Sigmoid colon (tissue), 7 donors: ENCODE measurements around the gene FYN. TPM values are rescaled to one million over a fixed set of nuclear protein-coding genes. Genes with fewer than 3 reads are reported as not detected.

ENCODE experiments used
- DNase-seq: peaks from one replicate; pipeline ENCODE4 v3.0.0-alpha.2; 2019
- H3K27ac ChIP-seq, 4 donors: fragments of 200-600 bp; sonication (generic); one replicate each; pipeline ENCODE4 v1.5.1; 2016 to 2019; ENCODE audit warnings: mild to moderate bottlenecking in 1 of 4
- H3K27me3 ChIP-seq, 3 donors: fragments of 200-600 bp; sonication (generic); one replicate each; pipeline ENCODE4 v1.5.1; 2019; ENCODE audit warnings: mild to moderate bottlenecking in 1 of 3
- H3K36me3 ChIP-seq, 4 donors: fragments of 200-600 bp; sonication (generic); one replicate each; pipeline ENCODE4 v1.5.1; 2016 to 2019
- H3K4me1 ChIP-seq, 4 donors: fragments of 200-600 bp; sonication (generic); one replicate each; pipeline ENCODE4 v1.5.1; 2017 to 2019
- H3K4me3 ChIP-seq, 4 donors: fragments of 200-600 bp; sonication (generic); one replicate each; pipeline ENCODE4 v1.5.1; 2017 to 2019; ENCODE audit warnings: mild to moderate bottlenecking in 2 of 4, moderate library complexity in 1 of 4
- H3K9me3 ChIP-seq, 4 donors: fragments of 200-600 bp in 3 of 4; sonication (generic) in 3 of 4; one replicate each; pipeline versions ENCODE4 v1.5.1 to v1.6.1; 2013 to 2019
- EP300 ChIP-seq, 4 donors: sonication (generic); formaldehyde crosslinking; IDR thresholded peaks; one replicate each; pipeline ENCODE4 v1.6.1; 2017; ENCODE audit warnings: antibody characterized with exemption in 4 of 4
- POLR2A ChIP-seq, 2 donors: fragments of 450-650 bp; IDR thresholded peaks; one replicate each; pipeline ENCODE4 v1.6.1; 2016; ENCODE audit warnings: antibody characterized with exemption in 2 of 2, mild to moderate bottlenecking in 2 of 2, moderate library complexity in 2 of 2
- POLR2AphosphoS5 ChIP-seq, 4 donors: sonication (generic); formaldehyde crosslinking; IDR thresholded peaks; one replicate each; pipeline ENCODE4 v1.6.1; 2017; ENCODE audit warnings: antibody characterized with exemption in 4 of 4
- WGBS, 2 donors: extraction: QIAGEN DNeasy Blood & Tissue Kit; methylation state at CpG; one replicate each; pipeline ENCODE4 v1.1.7; 2013; 5-methylcytosine and 5-hydroxymethylcytosine counted together
- intact Hi-C: fragments of 100-400 bp; cut with DNase I; formaldehyde crosslinking; loops from one replicate; pipeline ENCODE4 v1.15.1; 2023
- polyA plus RNA-seq, 3 donors: library from polyadenylated mRNA; stranded (reverse); fragments of 200-250 nt; gene quantifications; one replicate each; pipeline ENCODE4 v1.2.3, GENCODE V29; 2013
- total RNA-seq, 4 donors: library from RNA; depleted of rRNA; stranded (reverse); fragments of >200 nt; gene quantifications; one replicate each; pipeline ENCODE4 v1.1.0, GENCODE V29; 2016
- TF ChIP-seq, protein P1 (sequence below), 4 experiments: fragments of 450-650 bp in 3 of 4; fragments of 200-600 bp in 1 of 4; IDR thresholded peaks; one replicate each; pipeline ENCODE4 v1.5.1; 2016 to 2019; ENCODE audit warnings: antibody characterized with exemption in 4 of 4, mild to moderate bottlenecking in 3 of 4, moderate library complexity in 2 of 4
- donor health status: healthy with polysubstance abuse.
- donor health status: Bipolar disorder and iron deficiency.
- donor health status: healthy.

Gene FYN
- total and polyA plus RNA-seq, 7 donors = 2.3 to 81.4 (median 56.9) TPM

DNA sequence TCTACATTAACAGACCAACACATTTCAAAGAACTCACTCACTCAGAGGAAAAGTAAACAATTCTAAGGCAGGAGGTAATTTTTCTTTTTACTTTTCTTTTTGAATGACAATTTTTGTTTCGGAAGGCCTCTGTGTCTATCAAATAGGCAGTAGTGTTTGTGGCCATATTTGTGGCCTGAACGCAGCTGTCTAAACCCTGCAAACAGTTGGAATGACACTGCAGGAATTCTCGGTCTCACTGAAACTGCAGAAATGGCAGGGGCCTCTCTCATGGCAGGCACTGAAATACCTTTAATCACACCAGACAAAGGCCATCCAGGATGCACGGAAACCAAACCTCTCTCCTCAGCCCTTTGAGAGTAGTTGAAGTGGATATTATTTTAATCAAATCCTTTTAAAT lies 30.4 kb downstream of the FYN start:
- no peaks in the 10 kb centered on the region for H3K9me3 ChIP-seq
- no peak overlapping the region for H3K27ac ChIP-seq
- no peaks in the 10 kb centered on the region for H3K27me3 ChIP-seq
- WGBS, 2 donors = 62 to 83% methylated on average over 4 of the region's 4 CpGs
- peaks cover 0 to 26% (median 17%) of the 10 kb centered on the region in 4 donors for H3K4me1 ChIP-seq
- no peak overlapping the region for H3K4me3 ChIP-seq
- intact Hi-C loops = no loop called here
- H3K36me3 ChIP-seq = no peaks in the 10 kb centered on the region
- DNase-seq = no peak
- no peak for TF ChIP-seq POLR2AphosphoS5 (IDR thresholded peaks at IDR 0.05)
- TF ChIP-seq EP300 (IDR thresholded peaks at IDR 0.05) = no peak
- TF ChIP-seq, protein P1, sequence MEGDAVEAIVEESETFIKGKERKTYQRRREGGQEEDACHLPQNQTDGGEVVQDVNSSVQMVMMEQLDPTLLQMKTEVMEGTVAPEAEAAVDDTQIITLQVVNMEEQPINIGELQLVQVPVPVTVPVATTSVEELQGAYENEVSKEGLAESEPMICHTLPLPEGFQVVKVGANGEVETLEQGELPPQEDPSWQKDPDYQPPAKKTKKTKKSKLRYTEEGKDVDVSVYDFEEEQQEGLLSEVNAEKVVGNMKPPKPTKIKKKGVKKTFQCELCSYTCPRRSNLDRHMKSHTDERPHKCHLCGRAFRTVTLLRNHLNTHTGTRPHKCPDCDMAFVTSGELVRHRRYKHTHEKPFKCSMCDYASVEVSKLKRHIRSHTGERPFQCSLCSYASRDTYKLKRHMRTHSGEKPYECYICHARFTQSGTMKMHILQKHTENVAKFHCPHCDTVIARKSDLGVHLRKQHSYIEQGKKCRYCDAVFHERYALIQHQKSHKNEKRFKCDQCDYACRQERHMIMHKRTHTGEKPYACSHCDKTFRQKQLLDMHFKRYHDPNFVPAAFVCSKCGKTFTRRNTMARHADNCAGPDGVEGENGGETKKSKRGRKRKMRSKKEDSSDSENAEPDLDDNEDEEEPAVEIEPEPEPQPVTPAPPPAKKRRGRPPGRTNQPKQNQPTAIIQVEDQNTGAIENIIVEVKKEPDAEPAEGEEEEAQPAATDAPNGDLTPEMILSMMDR (IDR thresholded peaks at IDR 0.05) = no peak
- no peak for TF ChIP-seq POLR2A (IDR thresholded peaks at IDR 0.05)

DNA sequence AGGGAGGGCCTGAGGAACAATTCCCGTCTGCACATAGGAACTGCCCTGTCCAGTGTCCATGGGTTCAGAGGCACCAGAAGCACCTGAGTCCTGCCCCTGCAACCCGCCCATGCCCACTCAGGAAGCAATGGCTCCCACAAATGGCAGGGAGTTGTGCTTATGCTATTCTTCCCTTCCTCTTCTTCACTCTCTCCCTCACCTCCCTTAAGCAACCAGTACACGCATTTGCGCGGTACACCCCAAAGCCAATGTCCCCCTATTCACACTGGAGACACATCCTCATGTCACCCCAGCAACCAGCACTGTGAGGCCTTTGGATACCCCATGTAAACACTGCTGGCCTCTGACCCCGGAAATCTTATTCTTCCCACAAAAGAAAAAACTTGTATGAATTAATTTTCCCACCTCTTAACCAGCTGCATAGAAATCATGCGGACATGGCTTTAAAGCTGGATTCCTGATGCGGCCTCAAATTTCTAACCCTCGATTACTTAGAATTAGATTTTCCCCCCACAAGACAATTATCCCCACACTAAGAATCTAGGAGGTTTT lies 30.9 kb downstream of the FYN start:
- 85 to 87% methylated on average over 9 of the region's 9 CpGs for WGBS, 2 donors
- no peaks in the 10 kb centered on the region for H3K27me3 ChIP-seq
- no peak for TF ChIP-seq POLR2A (IDR thresholded peaks at IDR 0.05)
- TF ChIP-seq, protein P1 (IDR thresholded peaks at IDR 0.05) = no peak
- intact Hi-C loops = no loop called here
- peaks cover 0 to 21% (median 13%) of the 10 kb centered on the region in 4 donors for H3K4me1 ChIP-seq
- no peaks in the 10 kb centered on the region for H3K36me3 ChIP-seq
- no peaks in the 10 kb centered on the region for H3K9me3 ChIP-seq
- no peak overlapping the region for H3K27ac ChIP-seq
- no peak overlapping the region for H3K4me3 ChIP-seq
- DNase-seq = no peak

DNA sequence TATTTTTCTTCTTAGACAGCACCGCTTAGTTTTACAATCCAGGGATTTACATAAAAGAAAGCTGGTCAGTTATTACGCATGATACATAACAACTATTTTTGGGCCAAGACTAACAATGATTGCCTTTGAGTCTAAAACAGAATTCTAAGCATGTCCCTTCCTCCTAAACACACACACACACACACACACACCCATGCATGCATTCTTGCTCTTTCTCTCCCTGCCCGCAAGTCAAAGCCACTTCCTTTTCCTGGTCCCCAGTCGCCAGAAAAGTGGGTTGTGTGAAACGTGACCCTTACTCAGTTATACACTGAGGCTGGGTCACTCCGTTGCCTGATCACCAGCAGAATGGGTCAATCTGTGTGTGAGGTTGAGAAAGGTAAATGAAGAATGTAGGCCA lies 31.4 kb downstream of the FYN start:
- TF ChIP-seq EP300 (IDR thresholded peaks at IDR 0.05) = no peak
- TF ChIP-seq POLR2AphosphoS5 (IDR thresholded peaks at IDR 0.05) = no peak
- TF ChIP-seq, protein P1 (IDR thresholded peaks at IDR 0.05) = no peak
- no peak for TF ChIP-seq POLR2A (IDR thresholded peaks at IDR 0.05)
- DNase-seq = no peak
- Histone ChIP-seq H3K27me3 (no peaks in the 10 kb centered on the region), H3K36me3 (no peaks in the 10 kb centered on the region), H3K27ac (no peak overlapping the region), H3K4me3 (no peak overlapping the region), H3K4me1 (peaks cover 0 to 16% (median 9%) of the 10 kb centered on the region in 4 donors), H3K9me3 (no peaks in the 10 kb centered on the region)
- 42 to 61% methylated on average over 6 of the region's 6 CpGs for WGBS, 2 donors
- intact Hi-C loops = no loop called here

DNA sequence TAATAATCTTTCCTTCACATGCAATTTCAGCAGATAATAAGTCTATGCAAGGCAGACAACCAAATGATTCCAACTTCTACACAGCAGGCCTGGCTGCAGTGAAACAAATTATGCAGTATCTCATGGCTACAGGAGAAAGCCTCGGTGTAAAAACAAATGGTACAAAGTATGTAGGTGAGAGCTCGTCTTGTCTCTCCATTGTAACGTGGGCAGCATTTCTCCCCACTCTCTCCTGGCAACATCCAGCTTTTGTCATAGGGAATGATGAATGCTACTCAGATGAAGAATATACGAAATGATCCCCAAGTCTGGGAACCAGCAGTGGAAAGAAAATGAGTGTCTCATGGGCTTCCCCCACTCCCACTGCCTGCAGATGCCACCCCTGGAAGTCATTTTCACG lies 32.4 kb downstream of the FYN start:
- DNase-seq = no peak
- Histone ChIP-seq H3K9me3 (no peaks in the 10 kb centered on the region), H3K4me1 (peaks cover 0 to 9% (median 2%) of the 10 kb centered on the region in 4 donors), H3K27ac (no peak overlapping the region), H3K4me3 (no peak overlapping the region), H3K36me3 (no peaks in the 10 kb centered on the region), H3K27me3 (no peaks in the 10 kb centered on the region)
- intact Hi-C loops = no loop called here
- TF ChIP-seq EP300 (IDR thresholded peaks at IDR 0.05) (no peak), POLR2AphosphoS5 (IDR thresholded peaks at IDR 0.05) (no peak), POLR2A (IDR thresholded peaks at IDR 0.05) (no peak)
- TF ChIP-seq, protein P1 (IDR thresholded peaks at IDR 0.05) = no peak
- 90 to 91% methylated on average over 5 of the region's 5 CpGs for WGBS, 2 donors
